CD4-positive, alpha-beta T cell treated with Interleukin-15 for 4 hours (primary cell): ENCODE data around the gene BASP1.
"Not testable (repeated sequence)": the region's sequence is repeated elsewhere in the genome, so short reads cannot be mapped to it uniquely, and the experiment has no call there.

Experiments used
- DNase-seq: peaks from one replicate; pipeline ENCODE4 v3.0.0-alpha.2; 2020; ENCODE audit warnings: low spot score

The BASP1 gene

DNA sequence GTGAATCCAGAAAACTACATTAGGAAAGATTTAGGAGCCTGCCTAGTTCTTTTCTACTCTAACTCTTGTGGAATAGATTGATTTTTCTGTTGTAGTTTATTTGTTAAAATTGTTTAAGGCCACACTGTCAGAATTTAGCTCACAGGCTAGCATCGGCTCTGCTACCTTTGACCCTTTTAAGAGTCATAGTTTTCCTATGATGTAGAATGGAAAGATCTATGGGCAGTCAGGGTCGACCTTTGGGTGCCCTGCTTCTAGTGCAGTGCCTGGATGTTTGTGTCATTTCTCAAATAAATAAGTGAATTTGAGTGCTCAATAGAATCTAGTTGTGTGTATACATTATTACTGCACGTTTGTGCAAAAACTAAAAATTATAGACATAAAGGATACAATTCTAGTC lies 38.7 kb downstream of the BASP1 start:
- no peak for DNase-seq

DNA sequence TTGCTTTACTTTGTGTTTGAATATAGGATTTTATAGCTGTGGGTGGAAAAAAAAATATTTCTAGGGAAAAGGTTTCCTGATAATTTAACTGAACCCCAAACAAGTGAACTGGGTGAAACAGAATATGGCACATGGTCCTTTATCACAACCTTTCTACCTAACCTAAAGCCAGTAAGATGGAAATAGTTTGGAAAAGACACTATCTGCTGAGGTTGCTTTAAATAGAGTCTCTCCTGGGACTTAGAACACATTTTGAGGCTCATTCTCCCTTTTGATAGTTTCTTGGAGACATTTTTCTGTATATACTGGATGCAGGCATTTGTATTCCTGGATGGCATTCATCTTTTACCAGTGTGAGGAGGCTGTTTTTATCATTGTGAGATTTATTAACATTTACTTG lies 39.4 kb downstream of the BASP1 start:
- no peak for DNase-seq

DNA sequence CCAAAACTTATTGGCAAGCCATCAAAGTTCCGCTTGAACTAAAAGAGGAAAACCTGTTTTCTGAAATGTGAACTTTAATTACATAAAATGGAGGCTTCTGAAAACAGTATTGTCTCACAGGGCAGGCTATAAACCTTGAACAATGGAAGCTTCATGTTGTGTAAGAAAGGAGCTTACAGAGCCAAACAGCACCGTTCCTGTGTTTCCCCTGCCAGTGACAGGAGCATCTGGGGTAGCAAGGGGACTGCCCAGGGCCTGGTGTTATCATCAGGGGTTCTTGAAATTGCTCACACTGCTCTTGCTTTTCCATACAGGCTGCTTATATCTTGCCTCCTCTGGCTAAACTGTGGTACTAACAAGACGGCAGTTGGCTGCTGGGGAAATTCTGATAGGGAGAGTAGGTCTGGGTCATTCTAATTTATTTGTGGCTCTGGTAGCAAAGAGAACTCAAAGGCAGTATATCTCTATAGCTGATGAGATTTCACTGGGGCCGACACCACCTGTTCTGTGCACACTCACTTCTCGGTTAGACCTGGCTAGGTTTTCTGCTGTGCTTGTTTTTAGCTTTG lies 40.4 kb downstream of the BASP1 start:
- DNase-seq: no peak

DNA sequence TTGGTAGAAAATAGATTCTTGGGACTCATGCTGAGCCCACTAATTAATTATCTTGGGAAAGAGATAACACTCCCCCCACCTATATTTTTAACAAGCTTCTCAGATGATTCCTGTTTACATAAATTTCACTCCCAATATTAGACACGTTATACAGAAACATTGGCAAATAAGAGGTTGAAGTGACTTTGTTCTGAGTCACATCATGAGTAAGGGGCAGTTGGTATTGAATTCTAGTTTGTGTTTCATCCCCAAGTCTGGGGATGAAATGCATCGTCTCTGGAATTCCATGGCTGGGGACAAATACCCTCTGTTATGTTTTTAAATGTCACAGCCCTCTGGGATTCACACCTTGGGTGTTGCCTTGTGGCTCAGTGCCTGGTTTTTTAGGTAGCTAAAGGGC lies 41.0 kb downstream of the BASP1 start:
- DNase-seq: no peak

DNA sequence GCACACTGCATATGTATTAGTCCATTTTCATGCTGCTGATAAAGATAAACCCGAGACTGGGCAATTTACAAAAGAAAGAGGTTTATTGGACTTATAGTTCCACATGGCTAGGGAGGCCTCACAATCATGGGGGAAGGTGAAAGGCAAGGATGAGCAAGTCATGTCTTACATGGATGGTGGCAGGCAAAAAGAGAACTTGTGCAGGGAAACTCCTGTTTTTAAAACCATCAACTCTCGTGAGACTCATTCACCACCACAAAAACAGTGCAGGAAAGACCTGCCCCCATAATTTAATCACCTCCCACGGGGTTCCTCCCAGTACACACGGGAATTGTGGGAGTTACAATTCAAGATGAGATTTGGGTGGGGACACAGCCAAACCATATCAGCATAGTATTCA lies 41.6 kb downstream of the BASP1 start:
- not testable (repeated sequence) for DNase-seq

DNA sequence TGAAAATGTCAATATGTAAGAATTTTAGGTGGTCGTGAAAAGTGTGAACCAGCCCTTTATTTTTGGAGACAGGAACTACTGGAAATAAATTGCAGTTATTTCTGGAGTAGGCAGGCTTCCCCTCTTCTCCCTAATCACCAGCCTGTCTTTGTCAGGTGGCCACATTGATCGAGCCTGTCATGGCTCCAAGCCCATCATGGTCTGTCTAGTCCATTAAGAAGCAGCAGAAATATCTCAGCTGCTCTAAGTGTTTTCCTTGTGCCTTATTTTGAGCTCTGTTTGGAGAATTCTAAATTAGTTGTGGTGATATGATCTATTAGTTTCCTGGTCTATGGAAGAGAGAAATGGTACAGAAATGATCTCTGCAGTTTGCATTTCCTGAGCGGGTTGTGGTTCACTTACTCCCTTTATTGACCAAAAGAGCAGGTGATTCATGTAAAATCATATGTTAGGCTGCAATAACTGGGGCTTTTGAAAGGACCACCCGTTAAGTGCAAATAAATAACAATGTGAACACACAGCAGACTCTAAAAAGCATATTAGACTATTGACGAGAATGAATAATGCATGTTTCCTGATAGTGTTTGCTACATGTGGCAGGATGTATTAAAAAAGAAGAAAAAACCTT lies 42.3 kb downstream of the BASP1 start:
- DNase-seq: no peak

DNA sequence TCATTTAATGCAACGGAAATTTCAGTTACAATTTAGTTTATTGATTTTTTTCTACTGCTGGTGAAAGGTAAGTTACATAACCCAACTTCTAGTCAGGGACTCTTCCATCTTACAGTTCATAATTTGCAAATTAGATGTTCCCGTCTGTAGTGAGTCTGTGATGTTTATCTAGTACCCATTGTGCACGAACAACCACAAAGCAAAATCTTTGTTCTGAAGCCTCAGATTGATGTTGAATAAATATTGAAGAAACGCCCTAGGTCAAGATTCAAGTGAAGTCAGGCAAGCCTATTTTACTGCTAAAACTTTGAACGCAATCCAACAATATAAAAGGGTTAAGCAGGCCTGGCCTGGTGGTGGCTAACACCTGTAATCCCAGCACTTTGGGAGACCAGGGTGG lies 43.1 kb downstream of the BASP1 start:
- DNase-seq: no peak

DNA sequence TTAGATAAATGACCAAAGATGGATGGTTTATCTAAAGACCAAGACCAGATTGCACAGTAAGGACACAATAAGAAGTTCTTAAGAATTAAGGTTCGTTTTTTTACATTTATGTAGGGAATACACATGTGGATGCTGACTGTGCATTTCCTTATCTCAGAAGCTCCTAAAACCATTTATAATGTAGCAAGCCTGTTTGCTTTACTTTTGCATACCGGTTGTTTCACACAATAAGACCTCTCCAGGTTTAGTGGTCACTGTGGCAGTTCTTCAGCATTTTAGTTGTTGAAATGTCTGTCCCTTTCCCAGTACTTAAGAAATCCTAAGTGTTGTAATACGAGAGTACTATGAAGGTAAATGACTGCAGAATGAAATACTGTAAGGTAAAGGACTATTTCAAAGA lies 43.6 kb downstream of the BASP1 start:
- DNase-seq: no peak

DNA sequence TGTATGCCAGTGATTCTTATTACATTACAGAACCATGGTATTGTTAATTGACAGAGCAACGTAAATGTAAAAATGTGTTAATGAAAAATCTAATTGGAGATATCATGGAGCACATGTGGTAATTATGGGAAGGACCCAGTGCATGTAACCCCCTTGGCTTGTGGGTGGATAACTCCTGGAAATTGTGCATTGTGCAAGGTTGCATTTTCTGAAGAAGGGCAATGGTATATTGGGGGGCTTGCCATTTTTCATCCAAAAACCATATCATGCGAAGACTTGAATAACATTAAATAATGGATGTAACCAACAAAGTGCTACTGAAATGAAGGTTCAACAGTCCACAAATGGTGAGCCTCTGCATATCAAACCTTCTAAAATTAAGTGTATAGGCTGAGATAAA lies 47.6 kb downstream of the BASP1 start:
- DNase-seq: no peak

DNA sequence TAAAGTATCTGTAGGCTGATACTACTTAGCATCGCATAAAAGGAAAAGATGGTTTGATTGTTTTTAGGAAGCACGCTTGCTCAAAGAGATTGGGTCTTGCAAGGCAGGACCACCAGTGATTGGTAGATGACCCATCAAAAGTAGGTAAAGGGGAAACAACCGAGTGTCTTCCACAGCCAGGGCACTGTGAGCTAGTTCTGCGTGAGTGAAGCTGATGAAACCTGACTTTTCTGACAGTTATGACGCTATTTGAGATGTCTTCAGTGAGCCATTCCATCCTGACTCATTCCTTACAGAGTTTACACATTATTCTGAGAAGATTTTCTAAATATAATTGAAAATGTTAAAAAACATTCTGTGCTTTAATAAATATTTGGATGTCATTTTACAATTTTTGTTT lies 49.7 kb downstream of the BASP1 start:
- DNase-seq: no peak

DNA sequence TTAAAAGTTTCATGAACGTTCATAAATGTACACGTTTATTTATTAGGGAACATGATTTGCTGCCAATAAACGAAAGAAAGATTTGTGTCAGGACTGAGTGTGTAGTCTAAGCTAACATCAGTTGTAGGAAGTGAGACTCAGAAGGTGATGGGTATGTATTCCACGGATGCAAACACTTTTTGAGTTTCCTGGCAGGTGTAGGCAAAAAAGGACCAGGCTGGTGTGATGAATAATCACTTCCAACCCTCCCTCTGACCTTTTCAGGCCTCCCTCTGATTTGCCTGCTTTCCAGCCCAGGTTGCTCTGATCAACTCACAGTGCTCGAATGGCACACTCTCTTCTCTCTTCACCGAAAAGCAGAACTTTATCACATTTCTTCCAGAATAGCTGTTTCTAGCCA lies 51.8 kb downstream of the BASP1 start:
- DNase-seq: no peak

DNA sequence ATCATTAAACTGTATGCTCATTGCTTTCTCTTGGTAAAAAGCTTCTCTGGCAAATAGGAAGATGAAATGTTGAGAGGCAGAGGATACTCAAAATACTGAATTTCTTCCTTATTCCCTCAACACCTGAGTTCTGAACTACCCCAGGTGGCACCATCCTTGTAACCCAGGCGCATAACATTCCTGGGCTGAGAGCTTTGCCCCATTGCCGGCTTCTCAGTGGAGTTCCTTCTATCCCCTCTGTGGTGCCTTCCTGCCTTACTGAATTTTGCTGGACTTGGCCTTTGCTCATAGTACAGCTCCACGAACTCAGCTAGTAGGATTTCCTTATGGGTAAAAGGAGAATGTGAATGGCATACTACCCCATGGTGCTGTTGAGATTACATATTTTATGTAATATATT lies 54.7 kb downstream of the BASP1 start:
- DNase-seq: no peak

DNA sequence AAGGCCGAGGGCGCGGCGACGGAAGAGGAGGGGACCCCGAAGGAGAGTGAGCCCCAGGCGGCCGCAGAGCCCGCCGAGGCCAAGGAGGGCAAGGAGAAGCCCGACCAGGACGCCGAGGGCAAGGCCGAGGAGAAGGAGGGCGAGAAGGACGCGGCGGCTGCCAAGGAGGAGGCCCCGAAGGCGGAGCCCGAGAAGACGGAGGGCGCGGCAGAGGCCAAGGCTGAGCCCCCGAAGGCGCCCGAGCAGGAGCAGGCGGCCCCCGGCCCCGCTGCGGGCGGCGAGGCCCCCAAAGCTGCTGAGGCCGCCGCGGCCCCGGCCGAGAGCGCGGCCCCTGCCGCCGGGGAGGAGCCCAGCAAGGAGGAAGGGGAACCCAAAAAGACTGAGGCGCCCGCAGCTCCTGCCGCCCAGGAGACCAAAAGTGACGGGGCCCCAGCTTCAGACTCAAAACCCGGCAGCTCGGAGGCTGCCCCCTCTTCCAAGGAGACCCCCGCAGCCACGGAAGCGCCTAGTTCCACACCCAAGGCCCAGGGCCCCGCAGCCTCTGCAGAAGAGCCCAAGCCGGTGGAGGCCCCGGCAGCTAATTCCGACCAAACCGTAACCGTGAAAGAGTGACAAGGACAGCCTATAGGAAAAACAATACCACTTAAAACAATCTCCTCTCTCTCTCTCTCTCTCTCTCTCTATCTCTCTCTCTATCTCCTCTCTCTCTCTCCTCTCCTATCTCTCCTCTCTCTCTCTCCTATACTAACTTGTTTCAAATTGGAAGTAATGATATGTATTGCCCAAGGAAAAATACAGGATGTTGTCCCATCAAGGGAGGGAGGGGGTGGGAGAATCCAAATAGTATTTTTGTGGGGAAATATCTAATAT lies 58.1 kb downstream of the BASP1 start:
- DNase-seq: no peak

DNA sequence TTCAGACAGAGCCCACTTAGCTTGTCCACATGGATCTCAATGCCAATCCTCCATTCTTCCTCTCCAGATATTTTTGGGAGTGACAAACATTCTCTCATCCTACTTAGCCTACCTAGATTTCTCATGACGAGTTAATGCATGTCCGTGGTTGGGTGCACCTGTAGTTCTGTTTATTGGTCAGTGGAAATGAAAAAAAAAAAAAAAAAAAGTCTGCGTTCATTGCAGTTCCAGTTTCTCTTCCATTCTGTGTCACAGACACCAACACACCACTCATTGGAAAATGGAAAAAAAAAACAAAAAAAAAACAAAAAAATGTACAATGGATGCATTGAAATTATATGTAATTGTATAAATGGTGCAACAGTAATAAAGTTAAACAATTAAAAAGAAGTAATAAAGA lies 59.0 kb downstream of the BASP1 start:
- no peak for DNase-seq

DNA sequence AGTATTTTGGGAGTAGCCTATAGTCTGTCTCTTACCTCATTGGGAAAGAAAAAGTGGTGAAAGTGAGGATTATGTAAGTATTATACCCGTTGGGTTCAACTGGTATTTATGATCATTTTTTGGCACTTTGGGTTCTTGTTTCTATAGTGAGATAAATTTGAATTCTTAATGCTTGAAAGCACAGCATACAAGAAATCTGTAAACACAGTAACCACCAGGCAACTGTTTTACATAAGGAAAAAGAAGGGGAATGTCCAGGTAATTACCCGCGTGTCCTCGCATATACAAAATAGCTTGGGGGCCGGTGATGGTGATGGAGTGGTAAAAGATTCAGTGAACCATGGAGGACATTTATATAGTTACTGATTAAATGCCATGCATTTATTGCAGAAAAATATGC lies 60.5 kb downstream of the BASP1 start:
- DNase-seq: no peak

DNA sequence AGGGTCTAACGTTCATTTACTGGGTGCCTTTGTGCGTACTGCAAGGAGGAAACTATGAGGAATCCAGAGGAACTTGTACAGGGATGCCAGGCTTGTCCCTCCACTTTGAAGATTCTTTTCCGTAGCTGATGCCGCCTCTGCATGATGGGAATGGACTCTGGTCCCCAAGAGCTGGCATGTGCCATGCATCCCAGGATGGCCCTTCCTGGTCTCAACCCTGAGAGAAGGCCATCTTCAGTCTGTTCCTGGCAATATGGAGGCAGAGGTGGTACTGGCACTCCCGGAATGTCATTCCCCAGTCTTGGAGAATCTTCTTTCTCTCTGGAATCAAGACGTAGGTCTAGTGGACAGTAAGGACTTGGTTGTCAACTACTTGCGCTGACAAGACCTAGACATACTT lies 61.5 kb downstream of the BASP1 start:
- DNase-seq: no peak

DNA sequence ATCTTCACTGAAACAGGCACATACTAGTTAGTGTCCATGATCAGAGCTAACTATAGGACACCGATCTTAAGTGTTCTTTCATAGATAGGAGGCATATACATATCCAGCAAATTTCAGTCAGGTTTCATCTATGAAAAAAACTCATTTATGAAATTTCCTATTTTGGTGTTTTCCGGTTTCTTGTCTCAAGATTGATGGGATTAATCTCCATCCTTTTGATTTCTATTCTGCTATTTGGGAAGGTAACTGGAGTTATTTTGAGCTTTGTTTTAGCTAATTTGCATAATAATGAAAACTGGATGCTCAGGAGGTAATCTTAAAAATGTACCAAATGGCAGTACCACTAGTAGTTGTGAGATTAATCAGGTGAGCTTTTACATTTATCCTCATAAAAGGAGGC lies 62.1 kb downstream of the BASP1 start:
- DNase-seq: no peak

DNA sequence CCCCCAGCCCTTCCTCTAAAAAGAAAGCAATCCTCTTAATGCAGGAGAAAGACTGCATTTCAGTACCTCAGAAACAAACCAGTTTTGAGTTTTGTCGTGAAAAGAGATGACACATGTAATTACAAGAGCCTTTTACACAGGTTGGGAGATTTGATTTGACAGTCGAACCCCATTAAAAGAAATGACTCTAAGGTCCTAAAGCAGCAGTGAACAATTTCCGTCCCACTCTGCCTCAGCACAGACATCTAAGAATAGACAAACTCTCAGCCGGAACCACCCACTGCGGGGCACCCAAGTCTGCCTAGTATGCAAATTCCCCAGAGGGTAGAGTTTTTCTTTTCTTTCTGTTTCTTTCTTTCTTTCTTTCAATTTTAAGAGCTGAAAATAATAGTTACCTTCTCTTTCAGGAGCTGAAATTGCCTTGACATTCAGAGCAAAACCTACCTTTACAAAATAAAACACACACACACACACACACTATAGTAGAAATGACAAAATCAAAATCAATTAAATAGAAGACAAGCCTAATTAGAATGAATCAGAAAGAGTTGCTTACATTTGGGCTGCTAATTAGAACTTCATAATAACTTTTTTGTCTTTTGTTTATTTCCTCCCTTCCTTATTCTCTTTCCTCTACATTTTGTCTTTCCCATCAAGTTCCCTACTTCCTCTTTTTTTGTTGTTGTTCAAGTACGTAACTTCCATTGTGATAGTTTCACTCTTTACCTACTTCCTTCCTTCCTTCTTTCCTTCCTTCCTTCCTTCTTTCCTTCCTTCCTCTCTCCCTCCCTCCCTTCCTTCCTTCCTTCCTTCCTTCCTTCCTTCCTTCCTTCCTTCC lies 65.1 kb downstream of the BASP1 start:
- no peak for DNase-seq

DNA sequence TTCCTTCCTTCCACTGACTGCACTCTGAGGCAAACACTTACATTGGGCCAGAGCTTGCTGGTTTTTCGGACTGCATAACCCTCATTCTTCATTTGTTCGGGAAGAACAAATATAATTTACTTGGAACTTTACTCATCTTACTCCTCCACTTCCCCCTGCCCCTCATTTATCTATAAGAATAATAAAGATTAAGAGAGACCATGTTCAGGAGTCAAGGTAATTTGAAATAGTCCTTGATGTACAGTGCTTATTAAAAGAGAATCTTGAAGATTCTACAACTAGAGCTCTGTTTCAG lies 65.6 kb downstream of the BASP1 start:
- no peak for DNase-seq

DNA sequence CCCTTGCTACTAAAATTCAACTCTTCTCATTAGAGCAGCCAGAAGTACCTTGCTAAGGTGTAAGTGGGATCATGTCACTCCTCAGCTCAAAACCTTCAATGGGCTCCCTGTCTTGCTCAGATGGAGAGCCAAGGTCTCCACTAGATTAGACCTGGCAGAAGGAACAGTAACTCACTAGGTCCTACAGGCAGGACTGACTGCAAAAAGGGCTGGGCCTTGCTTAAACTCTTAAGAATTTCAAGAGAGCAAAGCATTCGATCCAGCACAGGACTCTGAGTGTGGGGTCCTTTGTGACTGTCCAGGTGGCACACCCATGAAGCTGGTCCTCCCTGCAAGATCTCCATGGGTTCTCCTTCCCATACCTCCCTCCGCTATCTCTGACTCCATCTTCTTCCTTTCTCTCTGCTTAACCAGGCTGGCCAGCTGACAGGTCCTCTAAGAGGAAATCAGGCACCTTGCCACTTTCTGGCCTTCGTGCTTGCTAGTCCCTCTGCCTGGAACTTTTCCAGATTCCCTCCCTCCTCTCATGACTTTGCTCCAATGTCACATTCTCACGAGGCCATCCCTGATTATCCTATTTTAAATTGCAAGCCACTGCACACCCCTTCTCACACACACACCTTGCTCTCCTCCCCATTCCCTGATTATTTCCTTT lies 70.2 kb downstream of the BASP1 start:
- no peak for DNase-seq

DNA sequence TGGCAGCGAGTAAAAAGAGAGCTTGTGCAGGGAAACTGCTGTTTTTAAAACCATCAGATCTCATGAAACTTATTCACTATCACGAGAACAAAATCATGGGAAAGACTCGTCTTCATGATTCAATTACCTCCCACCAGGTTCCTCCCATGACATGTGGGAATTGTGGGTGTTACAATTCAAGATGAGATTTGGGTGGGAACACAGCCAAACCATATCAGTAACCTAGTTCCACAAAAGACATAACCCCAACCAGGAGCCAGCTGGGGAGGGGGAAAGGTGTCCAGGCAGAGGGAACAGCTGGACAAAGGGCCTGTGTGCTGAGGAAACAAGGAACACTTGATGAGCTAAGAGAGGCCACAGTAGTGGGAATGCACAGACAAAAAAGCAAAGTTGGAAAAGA lies 71.1 kb downstream of the BASP1 start:
- no peak for DNase-seq
